SK-N-SH (cell line): ENCODE results near the gene HK3. TPM values are rescaled to one million over a fixed set of nuclear protein-coding genes. Genes with fewer than 3 reads are reported as not detected.

Source experiments
- CTCF ChIA-PET: fragments of 300-600, 350-600 bp; formaldehyde crosslinking; extraction: SDS; loops from one replicate; lab custom pipeline; 2021; lab: Yijun Ruan, JAX
- POLR2A ChIA-PET: fragments of 350-600 bp; sonication (Branson Sonifier 250); formaldehyde crosslinking; extraction: SDS; loops from one replicate; lab custom pipeline; 2020; ENCODE audit warnings: antibody characterized with exemption, inconsistent platforms; lab: Yijun Ruan, JAX
- DNase-seq: peaks from one replicate; pipeline ENCODE4 v3.0.0; 2012
- H2AFZ ChIP-seq: fragments of 200-600 bp; sonication (generic); 2 replicates; pipeline ENCODE4 v1.8.1; 2016; ENCODE audit warnings: antibody characterized with exemption, mild to moderate bottlenecking, low read depth
- H3F3A ChIP-seq: fragments of 200-600 bp; sonication (generic); replicated peaks from 2 replicates; pipeline ENCODE3; 2016; ENCODE audit warnings: antibody characterized with exemption, mild to moderate bottlenecking; ENCODE audit not compliant: insufficient read depth
- H3K27ac ChIP-seq, 2 experiments: fragments of 200-500 bp in 1 of 2; fragments of 200-600 bp in 1 of 2; sonication (Bioruptor generic) in 1 of 2; sonication (generic), shearing (Covaris generic) in 1 of 2; 2 replicates each; pipeline versions ENCODE4 v1.5.1 to v1.6.1; 2014 to 2016; ENCODE audit warnings: low read depth in 2 of 2, inconsistent platforms in 1 of 2, low read length in 1 of 2, mild to moderate bottlenecking in 1 of 2, mixed read lengths in 1 of 2
- H3K27me3 ChIP-seq: fragments of 200-600 bp; sonication (generic), shearing (Covaris generic); 2 replicates; pipeline ENCODE4 v1.6.1; 2016; ENCODE audit warnings: mixed run types; ENCODE audit not compliant: insufficient read depth
- H3K36me3 ChIP-seq, 2 experiments: fragments of 200-500 bp in 1 of 2; fragments of 200-600 bp in 1 of 2; sonication (Bioruptor generic) in 1 of 2; sonication (generic) in 1 of 2; replicated peaks in 1 of 2; 2 replicates each; pipeline versions ENCODE3 to v1.5.1; 2014 to 2016; ENCODE audit warnings: low read length in 1 of 2, mild to moderate bottlenecking in 1 of 2; ENCODE audit not compliant: insufficient read depth in 2 of 2, control insufficient read depth in 1 of 2
- H3K4me1 ChIP-seq, 2 experiments: fragments of 200-500 bp in 1 of 2; fragments of 200-600 bp in 1 of 2; sonication (Bioruptor generic) in 1 of 2; sonication (generic), shearing (Covaris generic) in 1 of 2; 2 replicates each; pipeline versions ENCODE4 v1.5.1 to v1.6.1; 2014 to 2016; ENCODE audit warnings: low read depth in 1 of 2, low read length in 1 of 2, mixed run types in 1 of 2; ENCODE audit not compliant: insufficient read depth in 2 of 2, control insufficient read depth in 1 of 2
- H3K4me2 ChIP-seq: fragments of 200-600 bp; sonication (generic), shearing (Covaris generic); 2 replicates; pipeline ENCODE4 v1.6.1; 2017; ENCODE audit warnings: mixed run types
- H3K4me3 ChIP-seq, 2 experiments: fragments of 200-500 bp in 1 of 2; fragments of 200-600 bp in 1 of 2; sonication (Bioruptor generic) in 1 of 2; sonication (generic), shearing (Covaris generic) in 1 of 2; 2 replicates each; pipeline versions ENCODE4 v1.5.1 to v1.8.1; 2014 to 2016; ENCODE audit warnings: low read depth in 2 of 2, inconsistent platforms in 1 of 2, low read length in 1 of 2, mild to moderate bottlenecking in 1 of 2, mixed read lengths in 1 of 2, moderate library complexity in 1 of 2
- H3K79me2 ChIP-seq: fragments of 200-600 bp; sonication (generic); 2 replicates; pipeline ENCODE4 v1.8.1; 2017; ENCODE audit warnings: mild to moderate bottlenecking; ENCODE audit not compliant: insufficient read depth
- H3K9ac ChIP-seq: fragments of 200-600 bp; sonication (generic); 2 replicates; pipeline ENCODE4 v1.6.1; 2017; ENCODE audit warnings: mixed run types
- H3K9me2 ChIP-seq: fragments of 200-600 bp; sonication (generic); 2 replicates; pipeline ENCODE4 v1.6.1; 2017; ENCODE audit warnings: mixed run types
- H3K9me3 ChIP-seq: fragments of 200-600 bp; sonication (generic); 2 replicates; pipeline ENCODE4 v1.6.1; 2017; ENCODE audit warnings: mixed run types, mild to moderate bottlenecking, moderate library complexity
- H4K20me1 ChIP-seq: fragments of 200-600 bp; sonication (generic); 2 replicates; pipeline ENCODE4 v1.6.1; 2017; ENCODE audit warnings: mild to moderate bottlenecking, mixed run types; ENCODE audit not compliant: insufficient read depth
- CHD2 ChIP-seq: fragments of 150-350 bp; IDR thresholded peaks from 2 replicates; pipeline ENCODE4 v1.6.1; 2018; ENCODE audit warnings: low read length; ENCODE audit not compliant: partially characterized antibody
- ELF1 ChIP-seq: IDR thresholded peaks from 2 replicates; pipeline ENCODE4 v1.4.0; 2012
- EZH2phosphoT487 ChIP-seq: fragments of 200-600 bp; sonication (generic); IDR thresholded peaks from 2 replicates; pipeline ENCODE4 v1.6.1; 2017; ENCODE audit warnings: low read depth, mixed run types, mild to moderate bottlenecking, antibody characterized with exemption, moderate library complexity, borderline replicate concordance
- GABPA ChIP-seq: IDR thresholded peaks from 2 replicates; pipeline ENCODE4 v1.4.0; 2012; ENCODE audit warnings: low read depth, mild to moderate bottlenecking
- JUND ChIP-seq: IDR thresholded peaks from 2 replicates; pipeline ENCODE4 v1.4.0; 2012
- MEF2A ChIP-seq: IDR thresholded peaks from 2 replicates; pipeline ENCODE4 v1.4.0; 2012; ENCODE audit warnings: low read depth, borderline replicate concordance
- MXI1 ChIP-seq: IDR thresholded peaks from 2 replicates; pipeline ENCODE4 v1.6.1; 2012; ENCODE audit warnings: mild to moderate bottlenecking, low read depth, low read length, improper control_type of control experiment
- TAF1 ChIP-seq: IDR thresholded peaks from 2 replicates; pipeline ENCODE4 v1.6.1; 2012; ENCODE audit warnings: low read depth, mild to moderate bottlenecking, low read length, moderate library complexity, borderline replicate concordance
- TEAD4 ChIP-seq: IDR thresholded peaks from 2 replicates; pipeline ENCODE4 v1.4.0; 2012; ENCODE audit warnings: mild to moderate bottlenecking, borderline replicate concordance; ENCODE audit not compliant: insufficient read depth
- WGBS: methylation state at CpG from one replicate; pipeline ENCODE4 v1.1.6; 2017; ENCODE audit warnings: low lambda C conversion rate; 5-methylcytosine and 5-hydroxymethylcytosine counted together
- polyA plus RNA-seq, 3 experiments: library from polyadenylated mRNA; depleted of rRNA; stranded (reverse); fragments of >200 nt; gene quantifications; 2 replicates each; pipeline ENCODE4 v1.2.3, GENCODE V29; 2012
- TF ChIP-seq, protein P1 (sequence below): IDR thresholded peaks from 2 replicates; pipeline ENCODE4 v1.6.1; 2012; ENCODE audit warnings: mild to moderate bottlenecking, low read depth, low read length, moderate library complexity
- TF ChIP-seq, protein P2 (sequence below): fragments of 200-600 bp; sonication (generic); IDR thresholded peaks from 2 replicates; pipeline ENCODE4 v1.6.1; 2017; ENCODE audit warnings: antibody characterized with exemption, mild to moderate bottlenecking, moderate library complexity
- TF ChIP-seq, protein P3 (sequence below): IDR thresholded peaks from 2 replicates; pipeline ENCODE4 v1.4.0; 2012; ENCODE audit warnings: low read depth
- TF ChIP-seq, protein P4 (sequence below): fragments of 150-350 bp; IDR thresholded peaks from 2 replicates; pipeline ENCODE4 v1.6.1; 2016; ENCODE audit warnings: mild to moderate bottlenecking, low read depth, low read length

The HK3 gene
- polyA plus RNA-seq, 1 of the 3 experiments (the other 2 are of a cell fraction), result 0.02 TPM

DNA sequence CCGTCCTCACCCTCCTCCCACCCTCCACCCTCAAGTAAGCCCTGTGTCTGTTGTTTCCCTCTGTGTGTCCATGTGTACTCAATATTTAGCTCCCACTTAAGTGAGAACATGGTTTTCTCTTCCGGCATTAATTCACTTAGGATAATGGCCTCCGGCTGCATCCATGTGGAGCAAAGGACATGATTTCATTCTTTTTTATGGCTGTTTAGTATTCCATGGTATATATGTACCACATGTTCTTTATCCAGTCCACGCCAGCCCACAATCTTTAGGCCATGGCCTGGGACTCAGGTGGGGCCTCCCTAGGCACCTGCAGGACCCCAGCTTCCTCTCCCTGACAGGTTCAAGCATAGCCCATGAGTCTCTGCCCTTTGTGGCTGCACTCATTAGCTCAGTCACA lies 65.9 kb downstream of the HK3 start:
- POLR2A ChIA-PET, result no interaction called here

More for the DNA sequence above, 65.9 kb downstream of the HK3 start:
- no peak for DNase-seq
- CTCF ChIA-PET, result interaction anchor here (1.0 to 4.3 kb wide), 5 partner anchors 12 to 172 kb away, joined by 3 to 19 read pairs (median 4); no protein-coding TSS in a partner anchor
- peaks cover 4% of the 10 kb centered on the region for H3F3A ChIP-seq
- no peak overlapping the region for H3K27ac ChIP-seq
- no peak overlapping the region for H2AFZ ChIP-seq
- peaks cover 4% of the 10 kb centered on the region; the same call in 1 of the 2 replicates for H3K27me3 ChIP-seq
- no peaks in the 10 kb centered on the region for H3K79me2 ChIP-seq
- no peaks in the 10 kb centered on the region for H3K9me2 ChIP-seq
- H3K36me3 ChIP-seq, result no peaks in the 10 kb centered on the region
- H3K9ac ChIP-seq, result no peak overlapping the region
- H3K4me1 ChIP-seq, result peaks cover 0 to 57% of the 10 kb centered on the region in 2 experiments; a peak in 2 of 4 replicates
- no peak for TF ChIP-seq ELF1
- TF ChIP-seq GABPA, result no peak
- TF ChIP-seq, protein P1, sequence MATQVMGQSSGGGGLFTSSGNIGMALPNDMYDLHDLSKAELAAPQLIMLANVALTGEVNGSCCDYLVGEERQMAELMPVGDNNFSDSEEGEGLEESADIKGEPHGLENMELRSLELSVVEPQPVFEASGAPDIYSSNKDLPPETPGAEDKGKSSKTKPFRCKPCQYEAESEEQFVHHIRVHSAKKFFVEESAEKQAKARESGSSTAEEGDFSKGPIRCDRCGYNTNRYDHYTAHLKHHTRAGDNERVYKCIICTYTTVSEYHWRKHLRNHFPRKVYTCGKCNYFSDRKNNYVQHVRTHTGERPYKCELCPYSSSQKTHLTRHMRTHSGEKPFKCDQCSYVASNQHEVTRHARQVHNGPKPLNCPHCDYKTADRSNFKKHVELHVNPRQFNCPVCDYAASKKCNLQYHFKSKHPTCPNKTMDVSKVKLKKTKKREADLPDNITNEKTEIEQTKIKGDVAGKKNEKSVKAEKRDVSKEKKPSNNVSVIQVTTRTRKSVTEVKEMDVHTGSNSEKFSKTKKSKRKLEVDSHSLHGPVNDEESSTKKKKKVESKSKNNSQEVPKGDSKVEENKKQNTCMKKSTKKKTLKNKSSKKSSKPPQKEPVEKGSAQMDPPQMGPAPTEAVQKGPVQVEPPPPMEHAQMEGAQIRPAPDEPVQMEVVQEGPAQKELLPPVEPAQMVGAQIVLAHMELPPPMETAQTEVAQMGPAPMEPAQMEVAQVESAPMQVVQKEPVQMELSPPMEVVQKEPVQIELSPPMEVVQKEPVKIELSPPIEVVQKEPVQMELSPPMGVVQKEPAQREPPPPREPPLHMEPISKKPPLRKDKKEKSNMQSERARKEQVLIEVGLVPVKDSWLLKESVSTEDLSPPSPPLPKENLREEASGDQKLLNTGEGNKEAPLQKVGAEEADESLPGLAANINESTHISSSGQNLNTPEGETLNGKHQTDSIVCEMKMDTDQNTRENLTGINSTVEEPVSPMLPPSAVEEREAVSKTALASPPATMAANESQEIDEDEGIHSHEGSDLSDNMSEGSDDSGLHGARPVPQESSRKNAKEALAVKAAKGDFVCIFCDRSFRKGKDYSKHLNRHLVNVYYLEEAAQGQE, result no peak
- TF ChIP-seq TEAD4, result no peak
- no peak for TF ChIP-seq CHD2
- TF ChIP-seq, protein P2, sequence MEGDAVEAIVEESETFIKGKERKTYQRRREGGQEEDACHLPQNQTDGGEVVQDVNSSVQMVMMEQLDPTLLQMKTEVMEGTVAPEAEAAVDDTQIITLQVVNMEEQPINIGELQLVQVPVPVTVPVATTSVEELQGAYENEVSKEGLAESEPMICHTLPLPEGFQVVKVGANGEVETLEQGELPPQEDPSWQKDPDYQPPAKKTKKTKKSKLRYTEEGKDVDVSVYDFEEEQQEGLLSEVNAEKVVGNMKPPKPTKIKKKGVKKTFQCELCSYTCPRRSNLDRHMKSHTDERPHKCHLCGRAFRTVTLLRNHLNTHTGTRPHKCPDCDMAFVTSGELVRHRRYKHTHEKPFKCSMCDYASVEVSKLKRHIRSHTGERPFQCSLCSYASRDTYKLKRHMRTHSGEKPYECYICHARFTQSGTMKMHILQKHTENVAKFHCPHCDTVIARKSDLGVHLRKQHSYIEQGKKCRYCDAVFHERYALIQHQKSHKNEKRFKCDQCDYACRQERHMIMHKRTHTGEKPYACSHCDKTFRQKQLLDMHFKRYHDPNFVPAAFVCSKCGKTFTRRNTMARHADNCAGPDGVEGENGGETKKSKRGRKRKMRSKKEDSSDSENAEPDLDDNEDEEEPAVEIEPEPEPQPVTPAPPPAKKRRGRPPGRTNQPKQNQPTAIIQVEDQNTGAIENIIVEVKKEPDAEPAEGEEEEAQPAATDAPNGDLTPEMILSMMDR, result no peak
- TF ChIP-seq, protein P3, sequence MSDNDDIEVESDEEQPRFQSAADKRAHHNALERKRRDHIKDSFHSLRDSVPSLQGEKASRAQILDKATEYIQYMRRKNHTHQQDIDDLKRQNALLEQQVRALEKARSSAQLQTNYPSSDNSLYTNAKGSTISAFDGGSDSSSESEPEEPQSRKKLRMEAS, result no peak
- TF ChIP-seq JUND, result no peak
- TF ChIP-seq MXI1, result no peak
- TF ChIP-seq MEF2A, result no peak
- no peak for TF ChIP-seq TAF1
- TF ChIP-seq, protein P4, sequence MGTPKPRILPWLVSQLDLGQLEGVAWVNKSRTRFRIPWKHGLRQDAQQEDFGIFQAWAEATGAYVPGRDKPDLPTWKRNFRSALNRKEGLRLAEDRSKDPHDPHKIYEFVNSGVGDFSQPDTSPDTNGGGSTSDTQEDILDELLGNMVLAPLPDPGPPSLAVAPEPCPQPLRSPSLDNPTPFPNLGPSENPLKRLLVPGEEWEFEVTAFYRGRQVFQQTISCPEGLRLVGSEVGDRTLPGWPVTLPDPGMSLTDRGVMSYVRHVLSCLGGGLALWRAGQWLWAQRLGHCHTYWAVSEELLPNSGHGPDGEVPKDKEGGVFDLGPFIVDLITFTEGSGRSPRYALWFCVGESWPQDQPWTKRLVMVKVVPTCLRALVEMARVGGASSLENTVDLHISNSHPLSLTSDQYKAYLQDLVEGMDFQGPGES, result no peak
- TF ChIP-seq EZH2phosphoT487, result no peak
- 60% methylated on average over 4 of the region's 4 CpGs for WGBS
- H4K20me1 ChIP-seq, result no peaks in the 10 kb centered on the region
- H3K4me3 ChIP-seq, result no peak overlapping the region
- H3K4me2 ChIP-seq, result no peak overlapping the region
- no peaks in the 10 kb centered on the region for H3K9me3 ChIP-seq
